Progenitor cell of endocrine pancreas (in vitro differentiated cells): Measurements from ENCODE around the gene C1QTNF6. TPM values are rescaled to one million over a fixed set of nuclear protein-coding genes. Genes with fewer than 3 reads are reported as not detected.

Experiments
- DNase-seq: peaks from one replicate; pipeline ENCODE4 v3.0.0; 2021; ENCODE audit warnings: low spot score; ENCODE audit not compliant: unreplicated experiment
- H3K27ac Mint-ChIP-seq: 2 replicates; pipeline ENCODE4 v1.8.0; 2021; ENCODE audit warnings: mild to moderate bottlenecking, moderate library complexity, mixed read lengths
- H3K27me3 Mint-ChIP-seq: 2 replicates; pipeline ENCODE4 v1.8.0; 2021; ENCODE audit warnings: mixed read lengths
- H3K36me3 Mint-ChIP-seq: 2 replicates; pipeline ENCODE4 v1.8.0; 2022; ENCODE audit warnings: mixed read lengths; ENCODE audit not compliant: insufficient read depth
- H3K4me1 Mint-ChIP-seq: 2 replicates; pipeline ENCODE4 v1.8.0; 2021; ENCODE audit warnings: low read depth, mixed read lengths
- H3K4me3 Mint-ChIP-seq: 2 replicates; pipeline ENCODE4 v1.8.0; 2021; ENCODE audit warnings: low read depth, mild to moderate bottlenecking, moderate library complexity, mixed read lengths
- H3K9me3 Mint-ChIP-seq: 2 replicates; pipeline ENCODE4 v1.8.0; 2021; ENCODE audit warnings: low read depth, mixed read lengths
- CTCF ChIP-seq: fragments of 200-600 bp; sonication (generic); IDR thresholded peaks from one replicate; pipeline ENCODE4 v1.5.0; 2021; ENCODE audit warnings: antibody characterized with exemption, mild to moderate bottlenecking; ENCODE audit not compliant: unreplicated experiment
- total RNA-seq: library from RNA; stranded (reverse); gene quantifications from 2 replicates; pipeline ENCODE4 v1.2.1, GENCODE V29; 2021

The C1QTNF6 gene
- total RNA-seq, 1 donor from 2014 or later = 14.5 TPM

- no peak for TF ChIP-seq CTCF
- Mint-ChIP-seq H3K4me3 (no peak overlapping the region), H3K36me3 (no peaks in the 10 kb centered on the region), H3K27me3 (peaks cover 31% of the 10 kb centered on the region), H3K4me1 (peaks cover 9% of the 10 kb centered on the region), H3K27ac (no peak overlapping the region), H3K9me3 (no peaks in the 10 kb centered on the region)
- DNase-seq = no peak
Measured at GRCh38 chr22:37141476-37141875, 46.6 kb downstream of the C1QTNF6 start.

- no peak for DNase-seq
- Mint-ChIP-seq H3K36me3 (no peaks in the 10 kb centered on the region), H3K4me1 (peaks cover 5% of the 10 kb centered on the region), H3K27ac (no peak overlapping the region), H3K4me3 (no peak overlapping the region), H3K9me3 (no peaks in the 10 kb centered on the region), H3K27me3 (peaks cover 25% of the 10 kb centered on the region)
- TF ChIP-seq CTCF = no peak
Measured at GRCh38 chr22:37140686-37141323, 47.2 kb downstream of the C1QTNF6 start.

GRCh38 chr22:37139762-37140161 is 48.3 kb downstream of the C1QTNF6 start:
- H3K9me3 Mint-ChIP-seq = no peaks in the 10 kb centered on the region

GRCh38 chr22:37138849-37139561 is 49.0 kb downstream of the C1QTNF6 start:
- no peaks in the 10 kb centered on the region for H3K9me3 Mint-ChIP-seq
- no peak overlapping the region for H3K4me3 Mint-ChIP-seq
- TF ChIP-seq CTCF = no peak
- H3K27ac Mint-ChIP-seq = no peak overlapping the region
- H3K4me1 Mint-ChIP-seq = no peaks in the 10 kb centered on the region
- peaks cover 22% of the 10 kb centered on the region for H3K27me3 Mint-ChIP-seq
- H3K36me3 Mint-ChIP-seq = no peaks in the 10 kb centered on the region
- no peak for DNase-seq

More at GRCh38 chr22:37139762-37140161, 48.3 kb downstream of the C1QTNF6 start:
- DNase-seq = no peak
- Mint-ChIP-seq H3K4me3 (no peak overlapping the region), H3K4me1 (no peaks in the 10 kb centered on the region), H3K27ac (no peak overlapping the region), H3K27me3 (peaks cover 22% of the 10 kb centered on the region), H3K36me3 (no peaks in the 10 kb centered on the region)
- no peak for TF ChIP-seq CTCF

- H3K4me3 Mint-ChIP-seq = no peak overlapping the region
- H3K4me1 Mint-ChIP-seq = no peaks in the 10 kb centered on the region
- no peak for DNase-seq
- TF ChIP-seq CTCF = no peak
- no peaks in the 10 kb centered on the region for H3K36me3 Mint-ChIP-seq
- peak overlapping the region; percentile 66 for H3K27ac Mint-ChIP-seq
- no peaks in the 10 kb centered on the region for H3K9me3 Mint-ChIP-seq
- H3K27me3 Mint-ChIP-seq = peaks cover 22% of the 10 kb centered on the region
Measured at GRCh38 chr22:37137903-37138665, 50.0 kb downstream of the C1QTNF6 start.
